ENCODE results near the gene JPH3.

Gene JPH3

GRCh38 chr16:87602001-87602775 lies at the start of gene JPH3:
JPH3 (plus strand) TSS chr16:87602508; CDS start chr16:87603147, 639 bp downstream.
- DNase-seq = no peak

GRCh38 chr16:87552772-87553573 lies 49.3 kb upstream of the JPH3 start:
- peak; percentile 57 for DNase-seq

- no peak for DNase-seq
Measured at GRCh38 chr16:87554754-87555427, 47.4 kb upstream of the JPH3 start.

- DNase-seq = no peak
Measured at GRCh38 chr16:87555647-87556046, 46.7 kb upstream of the JPH3 start.

GRCh38 chr16:87556941-87557459 lies 45.3 kb upstream of the JPH3 start:
- no peak for DNase-seq

- DNase-seq = no peak
Measured at GRCh38 chr16:87558682-87559081, 43.6 kb upstream of the JPH3 start.

GRCh38 chr16:87559945-87560344 lies 42.4 kb upstream of the JPH3 start:
- no peak for DNase-seq

- peak; percentile 71 for DNase-seq
Measured at GRCh38 chr16:87560428-87561199, 41.7 kb upstream of the JPH3 start.

- no peak for DNase-seq
Measured at GRCh38 chr16:87561200-87562105, 40.9 kb upstream of the JPH3 start.

- no peak for DNase-seq
Measured at GRCh38 chr16:87562201-87562600, 40.1 kb upstream of the JPH3 start.

- DNase-seq = no peak
Measured at GRCh38 chr16:87563022-87563421, 39.3 kb upstream of the JPH3 start.

GRCh38 chr16:87563714-87564523 lies 38.4 kb upstream of the JPH3 start:
- no peak for DNase-seq

- DNase-seq = no peak
Measured at GRCh38 chr16:87564524-87564778, 37.9 kb upstream of the JPH3 start.

GRCh38 chr16:87569601-87570571 lies 32.4 kb upstream of the JPH3 start:
- no peak for DNase-seq

GRCh38 chr16:87570572-87570937 lies 31.8 kb upstream of the JPH3 start:
- no peak for DNase-seq

- DNase-seq = no peak
Measured at GRCh38 chr16:87570938-87571867, 31.1 kb upstream of the JPH3 start.

- no peak for DNase-seq
Measured at GRCh38 chr16:87571868-87572244, 30.5 kb upstream of the JPH3 start.

- DNase-seq = no peak
Measured at GRCh38 chr16:87572959-87573358, 29.3 kb upstream of the JPH3 start.

Data from NCI-H226 (cell line).